GM06990 (cell line): ENCODE data around the gene KIF18A.

ENCODE experiments used
- DNase-seq: peaks from one replicate; pipeline ENCODE4 v3.0.0-alpha.2; 2011; ENCODE audit not compliant: insufficient read length; ENCODE audit errors: extremely low read depth
- H3K27me3 ChIP-seq: replicated peaks from 2 replicates; pipeline ENCODE4 v1.6.0; 2011; ENCODE audit warnings: low read length; ENCODE audit not compliant: control insufficient read depth, insufficient read depth
- H3K36me3 ChIP-seq: 2 replicates; pipeline ENCODE4 v1.5.1; 2011; ENCODE audit warnings: low read length; ENCODE audit not compliant: control insufficient read depth, insufficient read depth
- H3K4me3 ChIP-seq: replicated peaks from 2 replicates; pipeline ENCODE4 v1.5.1; 2011; ENCODE audit warnings: low read depth, mild to moderate bottlenecking, control low read depth, low read length
- CTCF ChIP-seq: IDR thresholded peaks from 2 replicates; pipeline ENCODE4 v1.5.1; 2011; ENCODE audit warnings: low read length, control low read depth, mild to moderate bottlenecking, inconsistent platforms; ENCODE audit not compliant: insufficient read depth, poor library complexity, severe bottlenecking

KIF18A gene

GRCh38 chr11:28083118-28083517 lies 24.8 kb downstream of the KIF18A start:
- no peaks in the 10 kb centered on the region; the same call in 1 of the 2 replicates for H3K36me3 ChIP-seq
- no peak for DNase-seq
- TF ChIP-seq CTCF: no peak

GRCh38 chr11:28077521-28077920 lies 30.4 kb downstream of the KIF18A start:
- Histone ChIP-seq H3K27me3 (no peaks in the 10 kb centered on the region), H3K36me3 (no peaks in the 10 kb centered on the region; the same call in 1 of the 2 replicates), H3K4me3 (no peak overlapping the region)
- DNase-seq: no peak
- no peak for TF ChIP-seq CTCF

More at GRCh38 chr11:28083118-28083517, 24.8 kb downstream of the KIF18A start:
- Histone ChIP-seq H3K27me3 (no peaks in the 10 kb centered on the region), H3K4me3 (no peak overlapping the region)

GRCh38 chr11:28072321-28072720 lies 35.6 kb downstream of the KIF18A start:
- H3K36me3 ChIP-seq: peaks cover 2% of the 10 kb centered on the region
- no peak overlapping the region for H3K4me3 ChIP-seq
- no peak for DNase-seq
- H3K27me3 ChIP-seq: no peaks in the 10 kb centered on the region
- TF ChIP-seq CTCF: no peak

GRCh38 chr11:28071305-28071704 lies 36.7 kb downstream of the KIF18A start:
- no peak for DNase-seq
- H3K27me3 ChIP-seq: no peaks in the 10 kb centered on the region
- H3K4me3 ChIP-seq: no peak overlapping the region
- no peak for TF ChIP-seq CTCF
- peaks cover 2% of the 10 kb centered on the region for H3K36me3 ChIP-seq

GRCh38 chr11:28058333-28058732 lies 49.6 kb downstream of the KIF18A start:
- 0 out of 2 replicates have a peak, but pooled peaks cover 2% of the 10 kb centered on the region for H3K36me3 ChIP-seq
- TF ChIP-seq CTCF: no peak
- no peaks in the 10 kb centered on the region for H3K27me3 ChIP-seq
- no peak for DNase-seq
- no peak overlapping the region for H3K4me3 ChIP-seq

GRCh38 chr11:28054821-28055220 lies 53.1 kb downstream of the KIF18A start:
- no peak for DNase-seq
- Histone ChIP-seq H3K36me3 (0 out of 2 replicates have a peak, but pooled peaks cover 2% of the 10 kb centered on the region), H3K4me3 (no peak overlapping the region), H3K27me3 (no peaks in the 10 kb centered on the region)
- TF ChIP-seq CTCF: no peak
